DOHH2 (cell line): ENCODE measurements around the gene ZNF593OS.

Experiments used
- H3F3A ChIP-seq: fragments of 200-600 bp; sonication (generic), shearing (Covaris generic); 2 replicates; pipeline ENCODE4 v1.6.0; 2016; ENCODE audit warnings: antibody characterized with exemption, mild to moderate bottlenecking; ENCODE audit not compliant: control insufficient read depth, insufficient read depth
- H3K27ac ChIP-seq: fragments of 200-600 bp; sonication (generic); 2 replicates; pipeline ENCODE4 v1.5.1; 2014; ENCODE audit warnings: low read depth, mild to moderate bottlenecking, low read length, moderate library complexity
- H3K27me3 ChIP-seq: fragments of 200-600 bp; sonication (generic); 2 replicates; pipeline ENCODE4 v1.6.1; 2014; ENCODE audit warnings: mild to moderate bottlenecking, low read length, mixed read lengths; ENCODE audit not compliant: control insufficient read depth
- H3K36me3 ChIP-seq: fragments of 200-600 bp; sonication (generic); 2 replicates; pipeline ENCODE4 v1.6.1; 2014; ENCODE audit warnings: mild to moderate bottlenecking, low read length, moderate library complexity, mixed read lengths; ENCODE audit not compliant: control insufficient read depth
- H3K4me1 ChIP-seq: fragments of 200-600 bp; sonication (generic); 2 replicates; pipeline ENCODE4 v1.6.1; 2014; ENCODE audit warnings: mild to moderate bottlenecking, low read length, mixed read lengths; ENCODE audit not compliant: control insufficient read depth
- H3K4me2 ChIP-seq: fragments of 200-600 bp; sonication (generic); 2 replicates; pipeline ENCODE4 v1.6.0; 2014; ENCODE audit warnings: mild to moderate bottlenecking, low read length, moderate library complexity
- H3K4me3 ChIP-seq: fragments of 200-600 bp; sonication (generic); 2 replicates; pipeline ENCODE4 v1.5.1; 2014; ENCODE audit warnings: mild to moderate bottlenecking, low read length, mixed read lengths
- H3K79me2 ChIP-seq: fragments of 200-600 bp; sonication (generic); 2 replicates; pipeline ENCODE4 v1.6.1; 2014; ENCODE audit warnings: mild to moderate bottlenecking, low read length, mixed read lengths; ENCODE audit not compliant: control insufficient read depth
- H3K9me2 ChIP-seq: fragments of 200-600 bp; sonication (generic); replicated peaks from 2 replicates; pipeline ENCODE4 v1.6.1; 2014; ENCODE audit warnings: mild to moderate bottlenecking, low read length, mixed read lengths; ENCODE audit not compliant: control insufficient read depth
- H3K9me3 ChIP-seq: fragments of 200-600 bp; sonication (generic); 2 replicates; pipeline ENCODE4 v1.6.1; 2014; ENCODE audit warnings: antibody characterized with exemption, low read length, mixed read lengths; ENCODE audit not compliant: control insufficient read depth, insufficient read depth
- H4K20me1 ChIP-seq: fragments of 200-600 bp; sonication (generic); 2 replicates; pipeline ENCODE4 v1.6.0; 2014; ENCODE audit warnings: low read depth, mild to moderate bottlenecking, antibody characterized with exemption, low read length, moderate library complexity; ENCODE audit not compliant: control insufficient read depth, insufficient read depth
- CTCF ChIP-seq: fragments of 200-600 bp; sonication (generic); IDR thresholded peaks from one replicate; pipeline ENCODE4 v1.5.1; 2014; ENCODE audit warnings: antibody characterized with exemption, mild to moderate bottlenecking, low read depth, low read length; ENCODE audit not compliant: poor library complexity, severe bottlenecking
- EZH2phosphoT487 ChIP-seq: fragments of 200-600 bp; sonication (generic); IDR thresholded peaks from 2 replicates; pipeline ENCODE4 v1.6.1; 2017; ENCODE audit warnings: borderline replicate concordance, mild to moderate bottlenecking, antibody characterized with exemption, low read length, moderate library complexity, mixed read lengths

ZNF593OS gene

DNA sequence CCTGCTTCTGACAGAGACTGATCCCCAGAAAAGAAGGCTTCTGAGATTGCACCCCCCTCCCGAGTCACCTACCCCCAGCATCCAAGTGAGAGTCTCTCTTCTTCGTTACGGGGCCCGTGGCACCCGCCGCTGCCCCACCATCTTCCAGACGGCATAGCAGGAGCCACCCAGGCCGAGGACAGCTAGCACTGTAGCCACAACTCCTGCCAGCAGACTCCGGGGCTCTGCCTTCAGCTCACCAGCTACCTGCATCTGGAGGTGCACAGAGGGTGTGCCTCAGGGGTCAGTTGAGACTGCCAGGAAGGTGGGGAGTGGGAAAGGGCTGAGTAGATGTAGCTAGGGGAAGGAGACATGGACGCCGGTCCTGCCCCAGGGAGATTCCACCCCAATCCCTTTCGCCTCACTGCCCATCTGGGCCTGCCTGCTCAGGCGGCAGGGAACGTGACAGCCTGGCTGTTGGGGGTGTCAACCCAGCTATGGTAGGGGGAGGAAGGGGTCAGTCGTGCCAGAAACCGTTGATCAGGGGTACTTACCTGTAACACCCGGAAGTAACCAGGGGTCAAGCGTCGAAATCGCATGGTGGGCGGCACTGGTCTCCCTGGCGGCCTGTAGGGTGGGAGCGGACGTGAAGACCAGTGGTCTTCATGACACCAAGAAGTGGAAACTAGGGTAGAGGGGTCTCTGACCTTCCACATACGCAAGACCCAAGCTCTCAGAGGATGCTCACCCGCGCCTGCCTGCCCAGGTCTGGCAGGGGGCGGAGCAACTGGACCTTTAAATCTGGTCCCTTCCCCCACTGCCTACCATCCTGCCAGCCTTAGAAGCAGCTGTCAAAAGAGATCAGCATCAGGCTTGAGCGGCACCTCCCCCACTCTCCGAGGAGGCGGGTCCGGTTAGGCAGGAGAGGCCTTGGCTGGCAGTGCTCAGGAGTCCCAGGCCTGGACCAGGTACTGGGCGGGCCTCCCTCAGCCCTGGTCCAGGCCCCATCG, at the start of gene ZNF593OS:
Gene ZNF593OS, minus strand, starts transcription at position 749 of the 989 bp plus-strand sequence. Its CDS starts 171 bp downstream, at position 578.
- no peaks in the 10 kb centered on the region for H3K27me3 ChIP-seq
- H3F3A ChIP-seq = peaks cover 3% of the 10 kb centered on the region; the same call in 1 of the 2 replicates
- H3K4me1 ChIP-seq = peaks cover 14% of the 10 kb centered on the region
- H3K4me3 ChIP-seq = peak within 1 kb of the TSS; percentile 93
- no peaks in the 10 kb centered on the region for H4K20me1 ChIP-seq
- H3K27ac ChIP-seq = no peak within 1 kb of the TSS
- TF ChIP-seq EZH2phosphoT487 = no peak
- TF ChIP-seq CTCF = no peak
- H3K9me2 ChIP-seq = no peaks in the 10 kb centered on the region
- no peaks in the 10 kb centered on the region for H3K9me3 ChIP-seq
- peak within 1 kb of the TSS; percentile 89 for H3K4me2 ChIP-seq
- H3K79me2 ChIP-seq = peaks cover 20% of the 10 kb centered on the region
- peaks cover 22% of the 10 kb centered on the region for H3K36me3 ChIP-seq

DNA sequence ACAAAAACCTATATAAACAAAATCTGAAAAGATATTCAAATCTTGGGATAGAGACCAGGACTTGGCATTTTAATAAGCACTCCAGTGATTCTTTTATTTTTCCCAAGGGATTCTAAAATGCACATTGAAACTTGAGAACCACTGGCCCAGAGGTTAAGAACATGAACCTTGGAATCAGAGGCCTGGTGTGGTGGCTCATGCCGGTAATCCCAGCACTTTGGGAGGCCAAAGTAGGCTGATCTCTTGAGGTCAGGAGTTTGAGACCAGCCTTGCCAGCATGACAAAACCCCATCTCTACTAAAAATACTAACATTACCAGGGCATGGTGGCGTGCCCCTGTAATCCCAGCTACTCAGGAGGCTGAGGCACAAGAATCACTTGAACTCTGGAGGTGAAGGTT, 49.5 kb upstream of the ZNF593OS start:
- no peaks in the 10 kb centered on the region for H3K79me2 ChIP-seq
- H3K4me2 ChIP-seq = no peak overlapping the region
- H3K36me3 ChIP-seq = no peaks in the 10 kb centered on the region
- H3K4me3 ChIP-seq = no peak overlapping the region
- H3K9me2 ChIP-seq = no peaks in the 10 kb centered on the region
- no peaks in the 10 kb centered on the region for H3F3A ChIP-seq
- no peaks in the 10 kb centered on the region for H4K20me1 ChIP-seq
- H3K9me3 ChIP-seq = no peaks in the 10 kb centered on the region
- H3K27ac ChIP-seq = no peak overlapping the region
- no peaks in the 10 kb centered on the region for H3K4me1 ChIP-seq
- H3K27me3 ChIP-seq = peaks cover 36% of the 10 kb centered on the region
- TF ChIP-seq EZH2phosphoT487 (no peak), CTCF (no peak)

DNA sequence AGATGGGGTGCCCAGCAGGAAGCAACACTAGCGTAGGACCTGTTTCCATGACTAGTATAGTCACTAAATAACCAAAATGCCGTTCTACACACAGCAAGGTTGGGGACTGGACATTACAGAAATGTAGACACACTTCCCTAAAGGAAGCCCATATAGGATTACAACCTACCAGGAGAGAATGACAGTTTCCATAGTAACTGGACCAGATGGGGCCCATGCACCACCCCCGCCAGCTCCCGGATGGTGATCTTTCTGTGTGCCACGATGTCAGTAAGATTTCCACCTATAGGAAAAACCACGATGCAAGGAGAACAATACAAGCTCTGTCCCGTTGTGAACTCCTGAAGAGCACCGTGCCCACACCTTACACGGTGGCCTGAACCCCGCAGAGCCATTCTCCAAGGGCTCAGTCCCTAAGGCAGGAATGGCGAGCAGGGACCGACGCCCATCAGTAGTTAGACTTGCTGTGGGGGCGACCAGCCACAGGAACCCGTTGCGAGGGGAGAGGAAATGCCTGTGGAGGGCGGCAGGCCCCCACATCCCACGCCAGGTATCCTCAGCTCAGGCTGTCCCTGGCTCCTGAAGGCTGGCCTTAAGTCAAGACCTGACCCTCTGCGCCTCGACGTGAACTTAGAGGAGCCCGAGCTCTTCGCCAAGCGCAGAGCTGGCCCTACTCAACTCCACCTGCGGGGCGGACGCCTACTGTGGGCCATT, 48.7 kb upstream of the ZNF593OS start:
- no peak overlapping the region for H3K27ac ChIP-seq
- H3K36me3 ChIP-seq = no peaks in the 10 kb centered on the region
- no peak overlapping the region for H3K4me3 ChIP-seq
- no peaks in the 10 kb centered on the region for H3K9me2 ChIP-seq
- TF ChIP-seq CTCF = no peak
- TF ChIP-seq EZH2phosphoT487 = no peak
- no peaks in the 10 kb centered on the region for H3F3A ChIP-seq
- H3K4me1 ChIP-seq = no peaks in the 10 kb centered on the region
- no peaks in the 10 kb centered on the region for H4K20me1 ChIP-seq
- H3K9me3 ChIP-seq = no peaks in the 10 kb centered on the region
- no peak overlapping the region for H3K4me2 ChIP-seq
- H3K79me2 ChIP-seq = no peaks in the 10 kb centered on the region
- H3K27me3 ChIP-seq = peaks cover 31% of the 10 kb centered on the region
